WTC11 (cell line): ENCODE measurements around the gene FBXO28. TPM values are rescaled to one million over a fixed set of nuclear protein-coding genes. Genes with fewer than 3 reads are reported as not detected.

Experiments used
- CREM ChIP-seq: sonication (generic); formaldehyde crosslinking; IDR thresholded peaks from 2 replicates; pipeline ENCODE4 v1.8.1; 2022; ENCODE audit warnings: mild to moderate bottlenecking, missing genetic modification reagents, moderate library complexity
- ELF4 ChIP-seq: sonication (generic); formaldehyde crosslinking; IDR thresholded peaks from 2 replicates; pipeline ENCODE4 v1.8.1; 2022; ENCODE audit warnings: low read depth, mild to moderate bottlenecking, moderate library complexity, missing genetic modification reagents
- ETV6 ChIP-seq: sonication (generic); formaldehyde crosslinking; IDR thresholded peaks from 2 replicates; pipeline ENCODE4 v1.8.1; 2022; ENCODE audit warnings: mild to moderate bottlenecking, missing genetic modification reagents
- FOXJ3 ChIP-seq: sonication (generic); formaldehyde crosslinking; IDR thresholded peaks from 2 replicates; pipeline ENCODE4 v1.9.0; 2021; ENCODE audit warnings: missing genetic modification reagents, mild to moderate bottlenecking, borderline replicate concordance
- FOXK1 ChIP-seq: sonication (generic); formaldehyde crosslinking; IDR thresholded peaks from 2 replicates; pipeline ENCODE4 v1.8.0; 2022; ENCODE audit warnings: mild to moderate bottlenecking, moderate library complexity, missing genetic modification reagents
- KAT7 ChIP-seq: sonication (generic); formaldehyde crosslinking; IDR thresholded peaks from 2 replicates; pipeline ENCODE4 v1.8.1; 2023; ENCODE audit warnings: missing genetic modification reagents, mild to moderate bottlenecking, borderline replicate concordance
- NFYB ChIP-seq: sonication (generic); formaldehyde crosslinking; conservative IDR thresholded peaks from 2 replicates; pipeline ENCODE4 v1.8.0; 2022; ENCODE audit warnings: low read depth, missing genetic modification reagents
- TEAD1 ChIP-seq: sonication (generic); formaldehyde crosslinking; IDR thresholded peaks from 2 replicates; pipeline ENCODE4 v1.8.0; 2022; ENCODE audit warnings: mild to moderate bottlenecking, missing genetic modification reagents
- ZNF138 ChIP-seq: sonication (generic); formaldehyde crosslinking; conservative IDR thresholded peaks from 2 replicates; pipeline ENCODE4 v1.8.1; 2022; ENCODE audit warnings: mild to moderate bottlenecking, moderate library complexity, missing genetic modification reagents
- ZNF219 ChIP-seq: sonication (generic); formaldehyde crosslinking; IDR thresholded peaks from 2 replicates; pipeline ENCODE4 v1.8.0; 2023; ENCODE audit warnings: missing genetic modification reagents, mild to moderate bottlenecking, borderline replicate concordance
- ZNF317 ChIP-seq: sonication (generic); formaldehyde crosslinking; IDR thresholded peaks from 2 replicates; pipeline ENCODE4 v1.8.1; 2023; ENCODE audit warnings: low read depth, mild to moderate bottlenecking, moderate library complexity, missing genetic modification reagents, borderline replicate concordance
- ZNF671 ChIP-seq: fragments of 250-450 bp; sonication (Bioruptor Pico); IDR thresholded peaks from 2 replicates; pipeline ENCODE4 v1.8.0; 2021; ENCODE audit warnings: mild to moderate bottlenecking
- total RNA-seq: library from RNA; stranded (reverse); gene quantifications from 3 replicates; pipeline ENCODE4 v1.2.3, GENCODE V29; 2021
- TF ChIP-seq, protein P1 (sequence below): fragments of 250-450 bp; sonication (Bioruptor Pico); IDR thresholded peaks from 2 replicates; pipeline ENCODE4 v1.9.0; 2021; ENCODE audit warnings: moderate library complexity, mild to moderate bottlenecking, inconsistent platforms, borderline replicate concordance
- TF ChIP-seq, protein P2 (sequence below): sonication (generic); formaldehyde crosslinking; IDR thresholded peaks from 2 replicates; pipeline ENCODE4 v1.8.0; 2022; ENCODE audit warnings: mild to moderate bottlenecking, missing genetic modification reagents
- TF ChIP-seq, protein P3 (sequence below): sonication (generic); formaldehyde crosslinking; IDR thresholded peaks from 2 replicates; pipeline ENCODE4 v1.8.1; 2022; ENCODE audit warnings: mild to moderate bottlenecking, moderate library complexity, missing genetic modification reagents
- TF ChIP-seq, protein P4 (sequence below): fragments of 250-450 bp; sonication (Bioruptor Pico); IDR thresholded peaks from 2 replicates; pipeline ENCODE4 v1.9.0; 2021; ENCODE audit warnings: mild to moderate bottlenecking
- TF ChIP-seq, protein P5 (sequence below): sonication (generic); formaldehyde crosslinking; IDR thresholded peaks from 2 replicates; pipeline ENCODE4 v1.8.1; 2023; ENCODE audit warnings: mild to moderate bottlenecking, missing genetic modification reagents, moderate library complexity
- TF ChIP-seq, protein P6 (sequence below): sonication (generic); formaldehyde crosslinking; IDR thresholded peaks from 2 replicates; pipeline ENCODE4 v1.8.1; 2023; ENCODE audit warnings: mild to moderate bottlenecking, missing genetic modification reagents
- TF ChIP-seq, protein P7 (sequence below): sonication (generic); formaldehyde crosslinking; IDR thresholded peaks from 2 replicates; pipeline ENCODE4 v1.8.1; 2022; ENCODE audit warnings: missing genetic modification reagents, borderline replicate concordance
- TF ChIP-seq, protein P8 (sequence below): fragments of 250-450 bp; sonication (Bioruptor Pico); conservative IDR thresholded peaks from 2 replicates; pipeline ENCODE4 v1.9.0; 2021; ENCODE audit warnings: mild to moderate bottlenecking

FBXO28 gene
- total RNA-seq, 1 experiment from 2014 or later: 36.8 TPM

DNA sequence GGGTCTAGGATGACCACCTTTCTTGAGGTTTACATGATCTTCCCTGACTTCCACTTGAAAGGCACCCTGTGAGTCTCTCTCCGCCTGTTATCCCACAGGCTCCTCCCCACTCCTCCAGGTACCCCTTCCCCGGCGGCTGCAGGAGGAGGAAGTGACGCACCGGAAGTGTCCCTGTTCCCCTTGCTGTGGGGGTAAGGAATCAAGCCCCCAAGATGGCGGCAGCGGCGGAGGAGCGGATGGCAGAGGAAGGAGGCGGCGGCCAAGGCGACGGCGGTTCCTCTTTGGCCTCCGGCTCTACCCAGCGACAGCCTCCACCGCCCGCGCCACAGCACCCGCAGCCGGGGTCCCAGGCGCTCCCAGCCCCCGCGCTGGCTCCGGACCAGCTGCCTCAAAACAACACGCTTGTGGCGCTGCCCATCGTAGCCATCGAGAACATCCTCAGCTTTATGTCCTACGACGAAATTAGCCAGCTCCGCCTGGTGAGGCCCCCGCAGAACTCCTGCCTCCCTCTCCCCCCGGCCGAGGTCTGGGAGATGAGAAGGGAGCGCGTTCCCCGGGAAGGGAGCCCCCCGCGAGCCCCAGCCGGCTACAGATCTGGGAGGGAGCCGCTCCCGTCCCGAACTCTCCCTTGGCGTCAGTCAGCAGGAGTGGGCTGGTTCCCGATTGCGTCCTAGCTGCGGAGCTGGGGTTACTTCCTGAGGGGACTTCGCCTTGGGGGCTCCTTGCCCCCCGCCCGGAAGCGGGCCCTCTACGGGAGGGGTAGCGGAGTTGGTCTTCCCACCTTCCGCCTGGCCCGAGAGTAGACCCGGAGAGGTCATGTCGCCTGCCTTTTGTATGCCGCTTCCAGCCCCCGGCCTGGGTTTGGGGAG is at the start of gene FBXO28 (continued):
- TF ChIP-seq, protein P1, sequence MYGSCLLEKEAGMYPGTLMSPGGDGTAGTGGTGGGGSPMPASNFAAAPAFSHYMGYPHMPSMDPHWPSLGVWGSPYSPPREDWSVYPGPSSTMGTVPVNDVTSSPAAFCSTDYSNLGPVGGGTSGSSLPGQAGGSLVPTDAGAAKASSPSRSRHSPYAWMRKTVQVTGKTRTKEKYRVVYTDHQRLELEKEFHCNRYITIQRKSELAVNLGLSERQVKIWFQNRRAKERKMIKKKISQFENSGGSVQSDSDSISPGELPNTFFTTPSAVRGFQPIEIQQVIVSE (CRISPR knock-in tag): no peak
- TF ChIP-seq TEAD1 (CRISPR knock-in tag) (0 out of 2 replicates have a peak, but pooled peaks have one; percentile 59), KAT7 (CRISPR knock-in tag) (peak; percentile 77; the same call in 1 of the 2 replicates), CREM (CRISPR knock-in tag) (peak; percentile 96), ETV6 (CRISPR knock-in tag) (peak; percentile 88), ZNF219 (CRISPR knock-in tag) (no peak), NFYB (CRISPR knock-in tag) (0 out of 2 replicates have a peak, but pooled peaks have one; percentile 8), ZNF317 (CRISPR knock-in tag) (0 out of 2 replicates have a peak, but pooled peaks have one; percentile 7), ZNF138 (CRISPR knock-in tag) (no peak), ZNF671 (CRISPR knock-in tag) (0 out of 2 replicates have a peak, but pooled peaks have one; percentile 45), FOXK1 (peak; percentile 97), ELF4 (0 out of 2 replicates have a peak, but pooled peaks have one; percentile 71), FOXJ3 (no peak)
- TF ChIP-seq, protein P2, sequence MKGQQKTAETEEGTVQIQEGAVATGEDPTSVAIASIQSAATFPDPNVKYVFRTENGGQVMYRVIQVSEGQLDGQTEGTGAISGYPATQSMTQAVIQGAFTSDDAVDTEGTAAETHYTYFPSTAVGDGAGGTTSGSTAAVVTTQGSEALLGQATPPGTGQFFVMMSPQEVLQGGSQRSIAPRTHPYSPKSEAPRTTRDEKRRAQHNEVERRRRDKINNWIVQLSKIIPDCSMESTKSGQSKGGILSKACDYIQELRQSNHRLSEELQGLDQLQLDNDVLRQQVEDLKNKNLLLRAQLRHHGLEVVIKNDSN (CRISPR knock-in tag): 0 out of 2 replicates have a peak, but pooled peaks have one; percentile 43
- TF ChIP-seq, protein P3, sequence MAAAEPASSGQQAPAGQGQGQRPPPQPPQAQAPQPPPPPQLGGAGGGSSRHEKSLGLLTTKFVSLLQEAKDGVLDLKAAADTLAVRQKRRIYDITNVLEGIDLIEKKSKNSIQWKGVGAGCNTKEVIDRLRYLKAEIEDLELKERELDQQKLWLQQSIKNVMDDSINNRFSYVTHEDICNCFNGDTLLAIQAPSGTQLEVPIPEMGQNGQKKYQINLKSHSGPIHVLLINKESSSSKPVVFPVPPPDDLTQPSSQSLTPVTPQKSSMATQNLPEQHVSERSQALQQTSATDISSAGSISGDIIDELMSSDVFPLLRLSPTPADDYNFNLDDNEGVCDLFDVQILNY (CRISPR knock-in tag): 0 out of 2 replicates have a peak, but pooled peaks have one; percentile 19
- TF ChIP-seq, protein P4, sequence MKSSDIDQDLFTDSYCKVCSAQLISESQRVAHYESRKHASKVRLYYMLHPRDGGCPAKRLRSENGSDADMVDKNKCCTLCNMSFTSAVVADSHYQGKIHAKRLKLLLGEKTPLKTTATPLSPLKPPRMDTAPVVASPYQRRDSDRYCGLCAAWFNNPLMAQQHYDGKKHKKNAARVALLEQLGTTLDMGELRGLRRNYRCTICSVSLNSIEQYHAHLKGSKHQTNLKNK (CRISPR knock-in tag): no peak
- TF ChIP-seq, protein P5, sequence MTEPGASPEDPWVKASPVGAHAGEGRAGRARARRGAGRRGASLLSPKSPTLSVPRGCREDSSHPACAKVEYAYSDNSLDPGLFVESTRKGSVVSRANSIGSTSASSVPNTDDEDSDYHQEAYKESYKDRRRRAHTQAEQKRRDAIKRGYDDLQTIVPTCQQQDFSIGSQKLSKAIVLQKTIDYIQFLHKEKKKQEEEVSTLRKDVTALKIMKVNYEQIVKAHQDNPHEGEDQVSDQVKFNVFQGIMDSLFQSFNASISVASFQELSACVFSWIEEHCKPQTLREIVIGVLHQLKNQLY (CRISPR knock-in tag): no peak
- TF ChIP-seq, protein P6, sequence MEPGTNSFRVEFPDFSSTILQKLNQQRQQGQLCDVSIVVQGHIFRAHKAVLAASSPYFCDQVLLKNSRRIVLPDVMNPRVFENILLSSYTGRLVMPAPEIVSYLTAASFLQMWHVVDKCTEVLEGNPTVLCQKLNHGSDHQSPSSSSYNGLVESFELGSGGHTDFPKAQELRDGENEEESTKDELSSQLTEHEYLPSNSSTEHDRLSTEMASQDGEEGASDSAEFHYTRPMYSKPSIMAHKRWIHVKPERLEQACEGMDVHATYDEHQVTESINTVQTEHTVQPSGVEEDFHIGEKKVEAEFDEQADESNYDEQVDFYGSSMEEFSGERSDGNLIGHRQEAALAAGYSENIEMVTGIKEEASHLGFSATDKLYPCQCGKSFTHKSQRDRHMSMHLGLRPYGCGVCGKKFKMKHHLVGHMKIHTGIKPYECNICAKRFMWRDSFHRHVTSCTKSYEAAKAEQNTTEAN: 0 out of 2 replicates have a peak, but pooled peaks have one; percentile 30
- TF ChIP-seq, protein P7, sequence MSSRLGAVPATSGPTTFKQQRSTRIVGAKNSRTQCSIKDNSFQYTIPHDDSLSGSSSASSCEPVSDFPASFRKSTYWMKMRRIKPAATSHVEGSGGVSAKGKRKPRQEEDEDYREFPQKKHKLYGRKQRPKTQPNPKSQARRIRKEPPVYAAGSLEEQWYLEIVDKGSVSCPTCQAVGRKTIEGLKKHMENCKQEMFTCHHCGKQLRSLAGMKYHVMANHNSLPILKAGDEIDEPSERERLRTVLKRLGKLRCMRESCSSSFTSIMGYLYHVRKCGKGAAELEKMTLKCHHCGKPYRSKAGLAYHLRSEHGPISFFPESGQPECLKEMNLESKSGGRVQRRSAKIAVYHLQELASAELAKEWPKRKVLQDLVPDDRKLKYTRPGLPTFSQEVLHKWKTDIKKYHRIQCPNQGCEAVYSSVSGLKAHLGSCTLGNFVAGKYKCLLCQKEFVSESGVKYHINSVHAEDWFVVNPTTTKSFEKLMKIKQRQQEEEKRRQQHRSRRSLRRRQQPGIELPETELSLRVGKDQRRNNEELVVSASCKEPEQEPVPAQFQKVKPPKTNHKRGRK (CRISPR knock-in tag): no peak
- TF ChIP-seq, protein P8, sequence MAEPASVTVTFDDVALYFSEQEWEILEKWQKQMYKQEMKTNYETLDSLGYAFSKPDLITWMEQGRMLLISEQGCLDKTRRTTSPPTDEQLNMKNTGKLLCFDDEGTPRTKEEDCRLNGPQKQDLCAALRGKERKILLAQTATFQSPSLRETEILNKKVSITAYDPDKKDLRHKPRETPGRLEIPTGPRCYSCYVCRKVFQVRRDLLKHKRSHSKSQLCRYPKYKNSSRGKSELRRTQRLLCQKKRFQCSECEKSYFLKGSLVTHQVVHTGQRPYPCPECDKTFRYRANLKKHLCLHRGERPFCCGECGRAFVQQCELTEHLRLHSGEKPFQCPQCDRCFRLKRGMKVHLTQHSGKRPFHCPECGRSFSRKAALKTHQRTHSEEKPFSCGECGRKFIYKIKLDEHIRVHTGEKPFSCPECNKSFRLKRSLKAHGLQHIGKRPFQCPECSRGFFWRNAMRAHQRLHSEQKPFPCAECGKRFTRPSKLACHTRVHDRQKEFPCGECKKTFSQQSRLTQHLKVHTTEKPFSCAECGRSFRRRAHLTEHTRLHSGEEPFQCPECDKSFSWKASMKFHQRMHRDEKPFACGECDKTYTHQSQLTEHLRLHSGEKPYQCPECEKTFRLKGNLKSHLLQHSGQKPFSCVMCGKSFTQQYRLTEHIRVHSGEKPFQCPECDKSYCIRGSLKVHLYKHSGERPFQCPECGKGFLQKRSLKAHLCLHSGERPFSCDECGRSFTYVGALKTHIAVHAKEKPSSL: no peak
